Measurements from ENCODE around the gene ARID1B. TPM values are rescaled to one million over a fixed set of nuclear protein-coding genes. Genes with fewer than 3 reads are reported as not detected.

Gene ARID1B
- total and polyA plus RNA-seq, 8 donors: 67.6 to 102 (median 99.0) TPM

DNA sequence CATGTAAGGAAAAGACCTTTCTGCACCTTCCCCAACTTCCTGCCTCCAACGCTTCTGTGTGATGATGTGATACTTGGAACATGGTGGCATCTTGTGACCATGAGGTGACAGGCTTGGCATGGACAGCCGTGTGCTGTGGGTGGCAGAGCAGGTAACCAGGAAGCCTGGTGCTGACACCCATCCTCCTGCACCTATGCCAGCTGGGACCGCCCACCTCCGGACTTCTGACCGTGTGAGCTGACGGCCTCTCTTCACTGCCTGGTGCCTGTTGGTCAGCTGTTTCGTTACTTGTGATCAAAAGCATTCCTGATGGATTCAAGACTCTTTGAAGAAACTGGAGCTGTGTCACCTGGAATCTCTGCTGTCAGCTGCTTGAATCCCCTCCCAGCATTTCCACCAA, 475.8 kb downstream of the ARID1B start:
- Histone ChIP-seq H3K36me3 (no peaks in the 10 kb centered on the region), H3K4me1 (no peaks in the 10 kb centered on the region), H3K4me3 (no peak overlapping the region), H3K27ac (no peak overlapping the region), H3K27me3 (no peaks in the 10 kb centered on the region), H3K9me3 (peaks cover 0 to 5% of the 10 kb centered on the region in 2 donors)
- TF ChIP-seq, protein P1, sequence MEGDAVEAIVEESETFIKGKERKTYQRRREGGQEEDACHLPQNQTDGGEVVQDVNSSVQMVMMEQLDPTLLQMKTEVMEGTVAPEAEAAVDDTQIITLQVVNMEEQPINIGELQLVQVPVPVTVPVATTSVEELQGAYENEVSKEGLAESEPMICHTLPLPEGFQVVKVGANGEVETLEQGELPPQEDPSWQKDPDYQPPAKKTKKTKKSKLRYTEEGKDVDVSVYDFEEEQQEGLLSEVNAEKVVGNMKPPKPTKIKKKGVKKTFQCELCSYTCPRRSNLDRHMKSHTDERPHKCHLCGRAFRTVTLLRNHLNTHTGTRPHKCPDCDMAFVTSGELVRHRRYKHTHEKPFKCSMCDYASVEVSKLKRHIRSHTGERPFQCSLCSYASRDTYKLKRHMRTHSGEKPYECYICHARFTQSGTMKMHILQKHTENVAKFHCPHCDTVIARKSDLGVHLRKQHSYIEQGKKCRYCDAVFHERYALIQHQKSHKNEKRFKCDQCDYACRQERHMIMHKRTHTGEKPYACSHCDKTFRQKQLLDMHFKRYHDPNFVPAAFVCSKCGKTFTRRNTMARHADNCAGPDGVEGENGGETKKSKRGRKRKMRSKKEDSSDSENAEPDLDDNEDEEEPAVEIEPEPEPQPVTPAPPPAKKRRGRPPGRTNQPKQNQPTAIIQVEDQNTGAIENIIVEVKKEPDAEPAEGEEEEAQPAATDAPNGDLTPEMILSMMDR (IDR thresholded peaks at IDR 0.05): no peak
- ATAC-seq: no peak
- DNase-seq: no peak
- intact Hi-C loops (cut with DNase I): no loop called here

DNA sequence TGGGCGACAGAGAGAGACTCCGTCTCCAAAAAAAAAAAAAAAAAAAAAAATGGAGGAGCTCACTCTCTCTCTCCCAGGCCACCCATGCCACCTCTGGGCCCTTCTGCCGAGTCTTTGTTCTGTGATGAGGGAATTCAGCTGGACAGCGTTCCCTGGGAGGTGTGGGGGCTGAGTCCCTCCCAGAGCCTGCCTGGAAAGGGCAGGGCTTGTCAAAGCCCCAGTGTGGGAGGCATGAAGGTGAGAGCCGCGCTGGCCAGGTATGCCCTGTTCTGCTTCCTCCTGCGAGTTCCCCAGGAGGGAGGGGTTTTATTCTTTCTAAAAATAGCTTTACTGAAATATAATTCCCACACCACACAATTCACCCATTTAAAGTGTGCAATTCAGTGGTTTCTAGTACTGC, 476.5 kb downstream of the ARID1B start:
- H3K27ac ChIP-seq: no peak overlapping the region
- no peaks in the 10 kb centered on the region for H3K36me3 ChIP-seq
- H3K4me1 ChIP-seq: no peaks in the 10 kb centered on the region
- TF ChIP-seq, protein P1 (IDR thresholded peaks at IDR 0.05): no peak
- intact Hi-C loops (cut with DNase I): no loop called here
- H3K9me3 ChIP-seq: no peaks in the 10 kb centered on the region
- DNase-seq (no peak), ATAC-seq (peak; percentile 50)
- H3K4me3 ChIP-seq: no peak overlapping the region
- H3K27me3 ChIP-seq: no peaks in the 10 kb centered on the region

DNA sequence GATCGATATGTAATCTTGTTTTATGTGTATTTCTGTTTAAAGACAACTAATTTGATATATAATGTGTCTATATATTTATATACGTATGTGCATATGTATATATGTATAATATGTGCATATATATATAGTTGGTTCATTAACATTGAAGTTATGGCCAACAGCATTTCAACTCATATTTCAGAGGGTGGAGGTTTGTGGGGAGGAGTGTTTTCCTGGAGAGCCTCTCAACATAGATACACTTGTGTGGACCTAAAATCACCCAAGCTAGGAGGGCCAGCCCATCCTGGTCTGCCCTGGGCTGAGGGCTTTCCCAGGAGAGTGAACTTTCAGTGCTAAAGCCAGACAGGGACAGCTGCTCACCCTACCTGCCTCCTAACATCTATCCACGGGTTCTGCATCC, 477.4 kb downstream of the ARID1B start:
- no peaks in the 10 kb centered on the region for H3K27me3 ChIP-seq
- no peaks in the 10 kb centered on the region for H3K36me3 ChIP-seq
- no peaks in the 10 kb centered on the region for H3K9me3 ChIP-seq
- H3K27ac ChIP-seq: no peak overlapping the region
- no peak overlapping the region for H3K4me3 ChIP-seq
- DNase-seq (no peak), ATAC-seq (no peak)
- H3K4me1 ChIP-seq: no peaks in the 10 kb centered on the region
- intact Hi-C loops (cut with DNase I): no loop called here
- TF ChIP-seq, protein P1 (IDR thresholded peaks at IDR 0.05): no peak

DNA sequence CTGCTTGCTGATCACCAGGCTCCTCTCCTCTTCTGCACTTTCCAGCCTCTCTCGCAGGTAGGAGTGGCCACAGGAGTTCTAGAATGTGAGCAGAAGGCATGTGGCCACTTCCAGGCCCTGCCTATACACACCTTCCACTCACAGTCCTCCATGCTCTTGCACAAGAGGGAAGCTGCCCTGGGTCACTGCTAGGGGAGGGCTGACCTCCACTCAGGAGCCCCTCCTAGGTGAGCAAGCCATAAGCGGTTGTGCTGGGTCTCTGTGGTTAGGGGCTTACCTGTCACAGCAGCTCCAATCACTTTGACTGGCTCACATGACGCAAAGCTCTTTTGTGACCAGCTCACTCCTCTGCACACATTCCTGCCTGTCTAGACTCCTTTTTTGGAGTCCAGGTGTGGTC, 477.9 kb downstream of the ARID1B start:
- no peak for DNase-seq
- Histone ChIP-seq H3K9me3 (no peaks in the 10 kb centered on the region), H3K27me3 (no peaks in the 10 kb centered on the region), H3K4me1 (peaks cover 0 to 4% of the 10 kb centered on the region in 2 donors), H3K4me3 (no peak overlapping the region), H3K36me3 (no peaks in the 10 kb centered on the region), H3K27ac (no peak overlapping the region)
- peak; percentile 82 for ATAC-seq
- intact Hi-C loops (cut with DNase I): no loop called here
- TF ChIP-seq, protein P1 (IDR thresholded peaks at IDR 0.05): no peak

DNA sequence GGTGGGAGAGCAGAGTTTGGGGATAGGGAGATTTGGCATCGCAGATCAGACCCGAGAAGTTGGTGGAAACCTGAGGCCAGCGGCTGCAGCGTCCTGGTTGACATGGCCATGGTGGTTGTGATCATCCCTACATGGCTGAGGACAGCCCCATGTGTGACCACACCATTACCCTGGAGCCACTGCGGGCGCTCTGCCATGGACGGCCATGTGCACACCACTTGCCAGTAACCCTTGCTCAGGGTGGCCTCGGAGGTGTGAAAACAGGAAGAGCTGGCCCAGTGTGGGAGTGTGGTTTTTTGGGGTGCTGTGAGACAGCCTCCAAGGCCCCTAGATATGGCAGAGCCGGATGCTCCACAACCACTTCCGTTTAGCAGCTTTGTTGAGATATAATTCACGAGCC, 481.7 kb downstream of the ARID1B start:
- ATAC-seq: no peak

More for the DNA sequence above, 481.7 kb downstream of the ARID1B start:
- Histone ChIP-seq H3K4me1 (peaks cover 0 to 4% of the 10 kb centered on the region in 2 donors), H3K4me3 (no peak overlapping the region), H3K27ac (no peak overlapping the region), H3K27me3 (no peaks in the 10 kb centered on the region), H3K36me3 (no peaks in the 10 kb centered on the region), H3K9me3 (no peaks in the 10 kb centered on the region)
- DNase-seq: no peak
- TF ChIP-seq, protein P1 (IDR thresholded peaks at IDR 0.05): no peak
- intact Hi-C loops (cut with DNase I): no loop called here
